Stimulated activated CD8-positive, alpha-beta memory T cell treated with anti-CD3 and anti-CD28 coated beads, Interleukin-4, amount 100 ng/mL, for 48 hours (primary cell): ENCODE measurements around the gene OLFM2.
"Not testable (repeated sequence)": the region's sequence is repeated elsewhere in the genome, so short reads cannot be mapped to it uniquely, and the experiment has no call there.

Experiments used
- DNase-seq: peaks from one replicate; pipeline ENCODE4 v3.0.0-alpha.2; 2020

Gene OLFM2

DNA sequence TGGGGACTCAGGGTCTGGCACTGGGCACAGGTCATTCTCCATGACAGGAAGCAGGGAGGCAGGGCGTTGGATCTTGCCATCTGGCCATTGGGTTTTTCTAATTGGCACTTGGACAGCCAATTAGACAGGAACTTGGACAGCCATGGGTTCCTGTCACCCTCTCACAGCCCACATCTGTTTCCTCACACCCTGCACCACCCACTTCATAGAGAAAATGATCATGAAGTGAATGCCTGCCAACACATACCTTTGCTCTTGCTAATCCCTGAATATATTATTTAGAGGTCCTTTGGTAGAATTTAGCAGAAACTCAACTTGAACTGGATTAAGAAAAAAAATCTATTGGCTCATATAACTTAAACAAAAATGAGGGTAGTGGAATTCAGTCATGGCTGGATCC, 4.9 kb upstream of the OLFM2 start:
- no peak for DNase-seq

DNA sequence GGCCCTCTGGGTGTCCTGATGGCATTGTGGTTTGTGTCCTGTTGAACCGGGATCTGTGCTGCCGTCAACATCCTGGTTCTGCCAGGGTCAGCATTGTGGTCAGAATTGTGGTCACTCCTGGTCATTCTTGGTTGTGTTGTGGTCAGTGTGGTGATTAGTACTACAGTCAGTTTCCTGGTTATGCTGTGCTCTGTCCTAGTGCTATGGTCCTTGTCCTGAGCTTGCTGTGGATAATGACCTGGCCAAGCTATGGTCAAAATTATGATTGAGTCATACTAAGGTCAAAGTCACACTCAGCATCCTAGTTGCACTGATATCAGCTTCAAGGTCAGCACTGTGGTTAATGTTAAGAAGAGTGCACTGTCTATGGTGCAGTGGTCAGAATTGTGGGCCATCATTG, 4.5 kb upstream of the OLFM2 start:
- DNase-seq: no peak

DNA sequence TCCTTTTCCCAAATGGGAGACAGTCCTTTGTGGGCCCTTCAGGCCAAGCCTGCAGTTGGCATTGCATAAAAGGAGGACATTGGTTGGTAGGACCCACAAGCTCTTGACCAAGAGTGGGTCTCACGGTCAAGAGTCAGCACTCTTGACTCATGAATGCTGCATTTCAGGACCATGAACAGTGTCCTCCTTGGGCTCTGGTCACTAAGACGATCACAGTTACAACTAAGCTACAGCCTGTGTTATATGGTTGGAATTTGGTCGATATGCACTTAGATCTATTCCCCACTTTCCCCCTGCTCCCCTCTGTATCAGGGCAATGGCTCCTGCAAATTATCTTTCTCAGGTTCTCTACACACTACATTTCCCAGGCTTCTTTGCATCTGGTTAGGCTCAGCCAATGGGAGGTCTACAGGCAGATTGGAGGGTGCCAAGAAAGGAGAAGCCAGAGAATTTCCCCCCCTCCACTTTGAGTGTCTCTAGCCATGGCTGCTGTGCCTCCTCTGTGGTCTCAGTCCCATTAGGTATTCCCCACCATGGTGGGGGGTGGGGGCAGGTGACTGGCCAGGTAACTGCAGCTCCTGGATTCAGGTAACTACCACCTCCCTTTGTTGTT, 3.1 kb upstream of the OLFM2 start:
- DNase-seq: no peak

DNA sequence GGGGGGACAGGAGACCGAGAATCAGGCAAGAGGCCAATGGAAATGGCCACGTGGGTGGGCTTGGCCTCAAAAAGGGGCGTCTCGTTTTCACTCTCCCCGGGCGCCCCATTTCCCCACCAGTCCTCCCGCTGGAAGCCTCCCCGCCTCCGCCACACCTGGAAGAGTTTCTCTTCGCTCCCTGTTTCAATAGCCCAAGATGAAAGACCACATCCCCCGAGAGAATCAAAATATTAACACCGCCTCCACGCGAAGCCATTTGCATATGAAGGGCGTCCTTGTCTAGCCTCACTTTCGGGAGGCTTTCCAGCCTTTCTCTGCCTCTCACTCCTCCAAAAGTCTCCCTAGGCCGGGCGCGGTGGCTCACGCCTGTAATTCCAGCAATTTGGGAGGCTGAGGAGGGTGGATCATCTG, 691 bp upstream of the OLFM2 start:
- no peak for DNase-seq

DNA sequence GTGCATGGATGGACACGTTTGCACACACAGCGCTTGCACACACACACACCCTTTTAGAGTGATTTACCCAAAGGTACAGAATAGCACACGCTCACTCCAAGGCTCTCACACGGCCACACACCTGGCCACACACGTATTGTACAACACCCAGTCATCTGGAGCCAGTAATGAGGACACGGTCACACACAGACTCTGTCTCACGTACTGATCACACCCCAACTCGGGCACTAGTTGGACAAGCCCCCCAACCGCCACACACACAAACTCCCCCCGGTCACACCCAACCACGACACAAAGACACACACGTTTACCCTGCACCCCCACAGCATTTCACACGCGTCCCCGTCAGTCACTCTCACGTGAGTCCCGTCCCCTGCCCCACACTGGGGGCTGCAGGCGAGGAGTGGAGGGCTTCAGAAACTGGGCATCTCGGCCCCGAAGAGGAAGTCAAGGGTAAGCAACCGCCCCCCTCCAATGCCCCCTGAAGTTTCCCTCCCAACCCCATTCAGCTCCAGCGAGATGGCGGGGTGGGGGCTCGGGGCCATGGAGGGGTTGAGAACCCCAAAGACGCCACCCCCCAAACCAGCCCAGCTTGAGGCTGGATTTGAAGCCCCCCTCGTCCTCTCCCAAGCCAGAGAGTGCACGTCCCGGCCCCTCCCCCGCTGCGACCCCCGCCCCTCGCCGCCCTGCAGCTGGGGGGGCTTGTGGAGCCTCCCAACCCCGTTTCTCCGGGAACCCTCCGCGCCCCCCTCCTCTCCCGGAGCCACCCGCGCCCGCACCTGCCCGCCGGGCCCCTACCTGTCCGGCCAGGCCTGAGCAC, 599 bp downstream of the OLFM2 start:
- DNase-seq: no peak

DNA sequence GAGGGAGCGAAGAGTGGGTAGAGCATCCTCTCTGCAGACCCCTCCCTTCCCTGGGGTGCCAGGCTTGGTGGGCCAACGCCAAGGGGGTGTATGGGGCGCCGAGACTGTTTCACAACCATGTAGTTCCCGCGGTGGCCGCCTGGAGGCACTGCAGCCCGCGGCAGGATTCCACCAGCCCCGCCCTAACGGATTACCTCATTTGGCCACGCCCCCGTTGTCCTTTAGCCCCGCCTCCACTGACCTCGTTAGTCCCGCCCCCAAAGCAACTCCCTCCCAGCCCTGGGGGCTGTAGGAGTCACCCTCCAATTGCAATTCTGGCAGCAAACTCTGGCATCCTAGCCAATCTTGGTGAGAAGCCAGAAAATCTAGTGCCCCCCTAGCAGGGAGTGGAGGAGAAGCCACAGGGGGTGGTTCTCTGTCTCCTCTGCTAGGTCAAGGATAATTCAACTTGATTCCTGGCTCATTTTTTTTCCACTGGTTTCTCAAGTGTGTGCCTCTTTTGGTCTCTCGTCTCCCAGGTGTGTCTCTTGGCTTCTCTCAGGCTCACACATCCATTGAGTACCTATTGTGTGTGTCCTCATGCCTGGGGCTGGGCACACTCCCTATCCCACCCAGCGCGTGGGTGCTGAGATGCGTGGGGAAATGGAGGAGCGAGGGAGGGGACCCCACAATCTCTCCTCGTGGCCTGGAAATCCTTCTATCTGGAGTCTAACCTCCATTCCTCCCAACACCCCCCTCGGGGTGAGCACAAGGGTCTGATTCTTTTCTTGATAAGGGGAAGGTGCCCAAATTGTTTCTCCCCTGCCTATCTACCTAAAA, 2.0 kb downstream of the OLFM2 start:
- DNase-seq: peak; percentile 98

DNA sequence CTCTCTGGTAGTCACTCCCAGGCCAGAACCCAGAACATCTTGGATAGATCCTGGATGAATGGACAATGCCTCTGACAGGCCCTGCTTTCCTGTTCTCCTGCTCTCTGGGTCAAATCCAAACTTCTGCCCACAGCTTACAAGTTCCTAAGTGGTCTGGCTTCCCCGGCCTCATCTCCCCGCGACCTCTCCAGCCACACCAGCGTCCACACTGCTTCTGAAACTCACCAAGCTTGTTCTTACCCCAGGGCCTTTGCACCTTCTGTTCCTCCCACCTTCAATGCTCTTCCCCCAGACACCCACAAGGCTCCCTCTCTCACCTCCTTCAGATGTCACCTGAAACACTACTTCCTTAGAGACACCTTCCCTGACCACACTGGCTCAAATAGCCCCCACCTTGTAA, 3.5 kb downstream of the OLFM2 start:
- no peak for DNase-seq

DNA sequence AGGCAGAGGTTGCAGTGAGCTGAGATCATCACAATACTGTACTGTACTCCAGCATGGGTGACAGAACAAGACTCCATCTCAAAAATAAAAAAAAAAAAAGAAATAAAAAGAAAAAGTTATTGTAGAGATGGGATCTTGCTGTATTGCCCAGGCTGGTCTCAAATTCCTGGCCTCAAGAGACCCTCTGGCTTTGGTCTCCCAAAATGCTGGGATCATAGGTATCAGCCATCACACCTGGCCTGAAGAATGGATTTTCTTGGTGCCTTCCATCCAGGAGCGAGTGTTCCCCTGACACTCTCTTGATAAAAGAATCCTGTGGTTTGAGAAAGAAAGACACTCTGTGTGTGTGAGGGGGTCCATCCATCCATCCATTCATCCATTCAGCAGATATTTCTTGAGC, 4.7 kb downstream of the OLFM2 start:
- DNase-seq: no peak

DNA sequence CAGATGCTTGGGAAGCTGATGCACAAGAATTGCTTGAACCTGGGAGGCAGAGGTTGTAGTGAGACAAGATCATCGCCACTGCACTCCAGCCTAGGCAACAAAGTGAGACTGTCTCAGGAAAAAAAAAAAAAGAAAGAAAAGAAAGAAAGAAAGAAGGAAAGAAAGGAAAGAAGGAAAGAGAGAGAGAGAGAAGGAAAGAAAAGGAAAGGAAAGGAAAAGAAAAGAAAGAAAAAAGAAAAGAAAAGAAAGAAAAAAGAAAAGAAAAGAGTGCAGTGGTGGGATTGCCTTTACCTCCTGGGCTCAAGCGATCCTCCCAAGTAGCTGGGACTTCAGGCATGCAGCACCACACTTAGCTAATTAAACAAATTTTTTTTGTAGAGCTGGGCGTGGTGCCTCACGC, 12.9 kb downstream of the OLFM2 start:
- DNase-seq: no peak

DNA sequence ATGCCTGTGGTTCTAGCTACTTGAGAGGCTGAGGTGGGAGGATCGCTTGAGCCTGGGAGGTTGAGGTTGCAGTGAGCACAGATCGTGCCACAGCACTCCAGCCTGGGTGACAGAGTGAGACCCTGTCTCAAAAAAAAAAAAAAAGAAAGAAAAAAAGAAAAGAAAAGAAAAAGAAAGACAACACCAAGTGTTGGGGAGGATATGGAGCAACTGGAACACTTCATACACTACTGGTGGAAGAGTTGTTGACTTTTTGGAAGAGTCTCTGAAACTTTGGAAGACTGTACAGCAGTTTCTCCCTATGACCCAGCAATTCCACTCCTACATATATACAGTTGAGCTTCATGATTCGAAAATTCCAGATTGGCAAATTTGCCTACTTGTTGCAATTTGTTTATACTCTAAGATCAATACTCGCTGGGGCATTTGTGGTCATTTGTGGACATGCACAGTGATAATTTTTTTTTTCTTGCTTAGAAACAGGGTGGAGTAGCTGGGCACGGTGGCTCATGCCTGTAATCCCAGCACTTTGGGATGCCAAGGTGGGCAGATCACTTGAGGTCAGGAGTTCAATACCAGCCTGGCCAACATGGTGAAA, 13.4 kb downstream of the OLFM2 start:
- DNase-seq: not testable (repeated sequence)

DNA sequence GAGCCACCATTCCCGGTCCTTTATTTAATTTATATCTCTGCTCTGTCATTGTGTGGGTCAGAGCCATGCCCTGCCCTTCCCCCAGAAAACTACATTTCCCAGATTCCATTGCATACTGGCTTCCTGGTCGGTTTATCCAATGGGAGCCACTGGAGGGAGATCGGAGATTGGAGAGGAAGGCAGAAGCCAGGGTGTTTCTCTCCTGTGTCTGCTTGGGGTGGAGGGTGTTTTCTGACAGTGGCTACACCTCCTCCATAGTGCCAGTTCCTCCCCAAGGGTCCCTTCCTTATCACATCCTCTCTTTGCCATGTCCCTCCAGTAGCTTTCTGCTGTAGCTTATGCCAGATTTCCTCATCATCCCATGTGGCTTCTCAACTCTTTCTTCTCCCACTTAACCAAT, 19.0 kb downstream of the OLFM2 start:
- DNase-seq: no peak

DNA sequence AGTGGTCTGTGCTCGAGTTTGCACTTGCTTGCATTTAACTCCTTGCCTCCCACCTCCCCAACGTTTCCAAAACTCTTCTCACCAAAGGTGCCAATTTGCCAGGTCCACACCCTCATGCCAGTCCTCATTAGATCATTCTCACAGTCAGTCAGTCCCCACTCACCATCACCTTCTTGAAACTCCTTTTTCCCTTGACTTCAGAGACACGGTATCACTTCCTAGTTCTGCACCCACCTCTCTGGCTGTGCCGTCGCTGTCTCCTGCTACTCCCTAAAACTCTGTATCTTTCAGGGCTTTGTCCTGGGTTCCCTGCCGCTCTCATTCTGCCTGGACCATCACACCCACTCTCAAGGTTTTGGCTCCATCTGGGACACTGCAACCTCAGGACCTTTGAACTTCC, 19.6 kb downstream of the OLFM2 start:
- no peak for DNase-seq

DNA sequence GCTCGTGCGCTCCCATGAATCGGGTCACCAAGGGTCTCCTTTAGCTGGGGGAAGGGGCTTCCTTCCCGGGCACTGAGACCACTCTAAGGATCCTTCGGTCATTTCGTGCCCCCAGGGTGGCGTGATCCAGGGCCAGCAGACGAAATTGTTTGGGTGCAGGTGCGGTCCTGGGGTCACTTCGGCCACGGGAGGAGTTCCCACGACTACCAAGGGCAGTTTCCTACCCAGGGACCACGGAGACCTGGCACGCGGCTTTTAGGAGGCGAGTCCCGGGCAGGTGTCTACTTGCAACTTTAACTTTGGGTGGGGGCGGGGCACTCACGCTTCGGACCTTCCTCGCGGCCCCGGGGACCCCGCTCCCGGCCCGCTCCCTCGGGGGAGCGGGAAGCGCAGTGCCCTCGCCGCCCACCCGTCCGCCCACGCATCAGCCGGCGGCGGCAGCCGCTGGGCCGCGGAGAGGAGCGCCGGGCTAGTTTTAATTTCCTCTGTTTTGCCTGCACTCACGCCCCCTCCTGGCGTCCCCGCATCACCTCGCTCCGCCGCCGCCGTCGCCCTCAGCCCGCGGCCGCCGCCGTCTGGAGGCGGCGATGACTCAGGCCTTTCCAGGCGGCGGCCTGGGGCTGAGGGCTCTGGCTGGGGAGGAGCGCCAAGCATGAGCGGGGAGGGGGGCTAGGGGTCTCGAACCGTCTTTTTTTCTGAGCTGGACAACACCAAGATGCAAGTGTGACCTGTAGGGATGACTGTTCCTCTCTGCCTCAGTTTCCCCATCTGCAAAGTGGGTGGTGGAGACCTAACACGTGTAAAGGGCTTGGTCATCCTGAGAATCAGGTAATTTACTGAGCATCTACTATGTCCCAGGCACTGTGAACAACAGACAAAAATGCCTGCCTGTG, 21.8 kb downstream of the OLFM2 start:
- peak; percentile 84 for DNase-seq

DNA sequence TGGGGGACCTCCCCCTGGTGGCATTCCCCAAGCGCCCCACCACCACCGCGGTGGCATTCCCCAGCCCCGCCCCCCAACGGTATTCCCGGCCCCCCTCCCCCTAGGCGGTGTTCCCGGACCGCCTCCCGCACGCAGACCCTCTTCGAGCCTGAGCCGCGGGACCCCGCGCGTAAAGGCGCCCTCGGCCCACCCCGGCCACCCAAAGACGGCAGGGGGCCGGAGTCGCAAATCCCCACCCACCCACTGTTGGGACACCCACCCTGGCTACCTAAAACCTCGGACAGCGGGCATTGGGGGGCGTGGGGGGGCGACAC, 22.4 kb downstream of the OLFM2 start:
- no peak for DNase-seq

DNA sequence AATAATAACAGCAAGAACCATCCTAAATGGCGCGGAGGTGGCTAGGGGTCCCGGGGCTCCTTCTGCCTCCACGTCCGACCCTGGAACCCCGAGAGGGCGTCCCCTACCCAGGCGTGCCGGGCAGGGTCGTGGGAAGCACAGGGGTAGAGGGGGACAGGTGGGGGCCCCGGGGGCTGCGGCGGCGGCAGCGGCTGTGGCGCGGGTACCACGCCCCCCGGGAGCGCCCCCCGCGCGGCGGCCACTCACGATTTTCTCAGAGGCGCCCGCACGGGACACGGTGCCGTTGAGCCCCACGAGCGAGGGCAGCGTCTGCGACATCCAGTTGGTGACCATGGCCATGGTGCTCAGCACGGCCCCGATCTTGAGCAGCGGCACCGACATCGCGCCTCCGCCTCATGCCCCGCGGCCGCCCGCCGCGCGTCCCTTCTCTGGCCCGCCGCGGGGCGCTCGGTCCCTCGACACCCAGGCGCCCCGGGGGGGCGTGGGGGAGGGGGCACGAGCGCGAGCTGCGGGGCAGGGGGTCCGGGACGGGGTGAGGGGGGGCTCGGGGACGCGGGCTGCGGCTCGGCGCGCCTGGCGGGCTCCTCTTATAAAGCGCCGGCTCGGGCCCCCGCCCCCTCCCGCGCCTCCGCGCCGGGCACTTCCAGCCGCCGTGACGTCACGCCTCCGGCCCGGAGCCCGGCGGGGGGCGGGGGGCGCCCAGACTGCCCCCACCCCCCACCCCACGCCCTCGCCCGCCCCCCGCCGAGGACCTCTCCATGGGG, 22.9 kb downstream of the OLFM2 start:
- no peak for DNase-seq

DNA sequence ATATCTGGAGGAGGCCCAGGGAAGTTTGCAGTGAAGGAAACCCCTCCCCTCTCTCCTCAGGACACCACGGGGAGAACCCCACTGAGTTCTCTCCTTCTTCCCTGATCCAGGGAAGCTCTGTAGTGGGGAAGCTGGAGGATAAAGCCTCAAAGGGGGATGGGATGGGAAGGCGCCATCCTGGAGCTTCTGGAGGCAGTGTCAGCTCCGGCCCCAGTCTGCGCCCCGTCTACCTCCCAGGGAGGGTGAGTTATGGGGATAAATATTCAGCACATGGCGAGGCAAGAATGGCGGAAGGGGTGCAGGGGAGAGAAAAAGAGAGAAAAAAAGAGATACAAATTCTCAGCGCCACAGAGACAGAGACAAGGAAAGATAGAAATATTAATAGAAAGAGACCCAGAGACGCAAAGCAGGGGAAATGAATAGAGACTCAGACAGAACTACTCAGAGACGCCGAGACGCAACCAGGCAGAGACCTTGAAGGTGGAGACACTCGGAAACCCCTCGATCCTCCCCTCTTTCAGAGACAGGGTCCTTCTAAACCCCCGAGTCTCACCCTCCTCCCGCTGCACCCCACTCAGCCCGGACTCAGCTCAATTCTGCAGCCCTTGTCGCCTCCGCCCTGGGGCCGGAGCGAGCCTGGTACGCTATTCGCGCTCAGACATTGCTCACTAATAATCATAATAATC, 23.6 kb downstream of the OLFM2 start:
- DNase-seq: no peak

DNA sequence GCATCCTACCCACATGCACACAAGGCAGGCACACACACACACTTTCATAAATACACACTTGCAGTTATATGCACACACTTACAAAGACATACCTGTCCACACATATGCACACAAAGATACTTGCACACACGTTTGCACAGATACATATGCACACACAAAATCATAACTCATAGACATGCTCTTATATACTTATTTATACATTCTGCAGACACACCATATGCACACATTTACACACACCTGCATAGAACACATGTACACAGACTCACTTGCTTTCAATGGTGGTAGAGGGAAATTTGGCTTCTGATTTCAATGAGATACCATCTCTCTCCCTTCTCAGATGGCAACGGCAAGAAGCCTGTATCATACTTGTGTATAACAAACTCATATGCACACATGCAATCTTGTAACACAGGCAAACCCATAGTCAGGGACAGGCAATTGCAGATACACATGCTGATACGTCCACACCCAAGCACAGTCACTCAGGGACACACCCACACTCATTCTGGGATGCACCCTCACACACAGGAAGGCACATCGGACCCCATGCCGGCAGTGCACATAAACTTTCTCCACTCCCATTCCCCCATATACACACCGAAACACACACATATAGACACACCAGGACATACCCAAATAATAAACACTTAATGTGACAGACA, 24.7 kb downstream of the OLFM2 start:
- no peak for DNase-seq

DNA sequence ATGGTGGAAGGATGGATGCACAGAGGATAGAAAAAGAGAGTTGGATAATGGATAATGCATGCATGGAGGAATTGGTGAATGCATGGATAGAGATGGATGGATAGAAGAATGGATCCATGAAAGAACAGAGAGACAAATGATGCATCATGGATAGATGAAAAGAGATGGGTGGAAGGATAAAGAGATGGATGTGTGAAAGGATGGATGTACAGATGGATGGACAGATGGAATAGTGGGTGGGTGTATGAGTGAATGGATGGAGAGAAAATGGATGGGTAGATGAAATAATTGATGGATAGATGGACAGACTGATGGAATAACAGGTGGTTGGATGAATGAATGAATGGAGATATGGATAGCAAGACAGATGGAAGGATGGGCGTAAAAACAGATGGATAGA, 25.7 kb downstream of the OLFM2 start:
- no peak for DNase-seq

DNA sequence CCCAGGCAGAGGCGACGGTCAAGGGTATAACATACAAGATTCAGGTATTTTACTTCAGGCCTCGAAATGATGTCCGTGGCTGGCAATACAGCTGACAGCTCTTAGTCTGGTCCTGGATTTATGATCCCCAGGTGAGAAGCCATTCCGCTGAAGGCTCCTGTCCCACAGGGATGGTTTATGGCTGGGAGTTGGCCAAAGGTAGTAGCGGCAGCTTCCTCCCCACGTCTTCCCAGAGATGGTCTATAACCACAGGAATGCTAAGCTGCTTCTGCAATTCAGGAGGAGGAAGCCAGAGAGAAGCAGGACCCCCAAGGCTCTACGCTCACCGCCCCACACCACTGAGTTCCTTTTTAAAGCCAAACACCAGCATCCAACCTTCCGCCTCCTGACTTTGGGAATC, 27.1 kb downstream of the OLFM2 start:
- DNase-seq: no peak

DNA sequence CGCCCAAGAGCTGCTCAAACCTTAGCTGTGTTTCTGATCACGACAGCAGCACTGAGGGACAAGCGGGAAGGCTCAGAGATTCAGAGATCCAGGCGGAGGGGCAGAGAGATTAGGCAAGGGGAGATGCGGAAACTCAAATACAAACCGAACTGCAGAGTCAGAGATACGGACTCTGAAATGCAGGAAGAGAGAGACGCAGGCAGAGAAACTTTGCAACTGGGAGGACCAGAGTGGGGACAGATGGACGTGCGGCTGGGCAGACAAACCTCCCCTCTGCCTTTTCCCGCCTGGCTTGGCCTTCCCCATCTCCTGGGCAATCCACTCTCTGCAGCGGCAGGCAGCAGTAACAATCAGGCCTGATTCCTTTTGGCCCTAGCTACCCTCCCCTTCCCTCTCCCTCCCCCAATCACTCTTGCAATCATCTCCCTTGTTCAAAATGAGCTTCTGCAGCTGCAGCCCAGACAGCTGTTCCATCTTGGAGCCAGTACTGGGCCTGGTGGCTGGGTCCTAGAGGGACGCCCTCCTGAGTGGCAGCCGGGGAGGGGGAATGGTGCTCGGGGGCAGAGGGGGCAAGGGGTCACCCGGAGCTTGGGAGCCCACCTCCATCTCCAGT, 29.7 kb downstream of the OLFM2 start:
- no peak for DNase-seq
